Naive thymus-derived CD4-positive, alpha-beta T cell (primary cell): ENCODE measurements around the gene ZNF253. TPM values are rescaled to one million over a fixed set of nuclear protein-coding genes. Genes with fewer than 3 reads are reported as not detected.
A peak's percentile ranks its signal among the peaks of the same experiment; 100 is the strongest.
"Not testable (repeated sequence)": the region's sequence is repeated elsewhere in the genome, so short reads cannot be mapped to it uniquely, and the experiment has no call there.

Experiments
- ATAC-seq: fragments of 150-1000 bp; cut with Tn5 transposase; 2 replicates; pipeline ENCODE4 v1.10.0; 2021; ENCODE audit warnings: mild to moderate bottlenecking, moderate library complexity
- CTCF ChIA-PET: fragments of 350-600 bp; sonication (Branson Sonifier 250); formaldehyde crosslinking; loops from one replicate; lab custom pipeline; 2021; ENCODE audit warnings: antibody characterized with exemption; lab: Charles Lee
- POLR2A ChIA-PET: fragments of 350-600 bp; sonication (Branson Sonifier 250); formaldehyde crosslinking; loops from one replicate; lab custom pipeline; 2021; ENCODE audit warnings: antibody characterized with exemption, inconsistent platforms; lab: Charles Lee
- DNase-seq, 9 donors: peaks; one replicate each; pipeline versions ENCODE4 v3.0.0 to v3.0.0-alpha.2; 2020 to 2022; ENCODE audit warnings: mixed read lengths in 1 of 9
- H3K27ac ChIP-seq: one replicate; pipeline ENCODE4 v1.7.0; 2013; ENCODE audit warnings: mild to moderate bottlenecking, low read depth, low read length, moderate library complexity
- H3K27me3 ChIP-seq, 2 donors: one replicate each; pipeline ENCODE4 v1.7.0; 2013; ENCODE audit warnings: low read length in 2 of 2, mild to moderate bottlenecking in 2 of 2, moderate library complexity in 2 of 2; ENCODE audit not compliant: control insufficient read depth in 2 of 2, insufficient read depth in 2 of 2
- H3K36me3 ChIP-seq, 3 experiments: 1 replicate in 2 of 3; 2 replicates in 1 of 3; pipeline ENCODE4 v1.7.0; 2013; ENCODE audit warnings: low read length in 3 of 3, mild to moderate bottlenecking in 3 of 3, moderate library complexity in 1 of 3; ENCODE audit not compliant: insufficient read depth in 3 of 3, control insufficient read depth in 2 of 3
- H3K4me1 ChIP-seq, 2 donors: one replicate each; pipeline ENCODE4 v1.7.0; 2013; ENCODE audit warnings: low read length in 2 of 2, mild to moderate bottlenecking in 2 of 2, moderate library complexity in 1 of 2; ENCODE audit not compliant: control insufficient read depth in 2 of 2, insufficient read depth in 2 of 2
- H3K4me3 ChIP-seq: 2 replicates; pipeline ENCODE4 v1.7.0; 2013; ENCODE audit warnings: mild to moderate bottlenecking, low read length
- H3K9me3 ChIP-seq, 3 experiments: 1 replicate in 2 of 3; 2 replicates in 1 of 3; pipeline ENCODE4 v1.7.0; 2013; ENCODE audit warnings: low read length in 3 of 3; ENCODE audit not compliant: control insufficient read depth in 2 of 3
- H3K27ac Mint-ChIP-seq, 9 donors: one replicate each; pipeline ENCODE4 v1.8.0; 2020 to 2022; ENCODE audit warnings: mixed read lengths in 9 of 9, mild to moderate bottlenecking in 8 of 9, moderate library complexity in 5 of 9, inconsistent platforms in 2 of 9
- H3K27me3 Mint-ChIP-seq, 5 donors: one replicate each; pipeline ENCODE4 v1.8.0; 2021 to 2022; ENCODE audit warnings: mixed read lengths in 5 of 5, mild to moderate bottlenecking in 1 of 5
- H3K36me3 Mint-ChIP-seq, 5 donors: one replicate each; pipeline ENCODE4 v1.8.0; 2020 to 2022; ENCODE audit warnings: mixed read lengths in 5 of 5, mild to moderate bottlenecking in 3 of 5, inconsistent platforms in 1 of 5
- H3K4me1 Mint-ChIP-seq, 7 donors: one replicate each; pipeline ENCODE4 v1.8.0; 2020 to 2022; ENCODE audit warnings: mixed read lengths in 7 of 7, mild to moderate bottlenecking in 3 of 7, inconsistent platforms in 1 of 7
- H3K4me3 Mint-ChIP-seq, 10 donors: one replicate each; pipeline ENCODE4 v1.8.0; 2020 to 2022; ENCODE audit warnings: mild to moderate bottlenecking in 10 of 10, mixed read lengths in 10 of 10, moderate library complexity in 6 of 10, inconsistent platforms in 2 of 10
- H3K9me3 Mint-ChIP-seq, 11 donors: one replicate each; pipeline ENCODE4 v1.8.0; 2020 to 2022; ENCODE audit warnings: mixed read lengths in 11 of 11, mild to moderate bottlenecking in 4 of 11, inconsistent platforms in 1 of 11, moderate library complexity in 1 of 11
- intact Hi-C, 2 donors: fragments of 100-400 bp; cut with micrococcal nuclease; formaldehyde crosslinking; loops; one replicate each; pipeline ENCODE4 v1.15.1; 2023
- polyA plus RNA-seq, 2 donors: library from polyadenylated mRNA; unstranded; fragments of 300-500 nt; fragmentation: Illumina TruSeq; gene quantifications; one replicate each; pipeline ENCODE4 v1.2.3, GENCODE V29; 2021
- total RNA-seq, 6 experiments: library from RNA in 5 of 6; stranded (reverse) in 5 of 6; gene quantifications; 1 replicate in 5 of 6; 2 replicates in 1 of 6; pipeline ENCODE4 v1.2.3 and lab custom pipeline; 2021 to 2026

ZNF253 gene
- total and polyA plus RNA-seq, 7 experiments from 2014 or later, result 9.5 to 33.8 (median 14.8) TPM

DNA sequence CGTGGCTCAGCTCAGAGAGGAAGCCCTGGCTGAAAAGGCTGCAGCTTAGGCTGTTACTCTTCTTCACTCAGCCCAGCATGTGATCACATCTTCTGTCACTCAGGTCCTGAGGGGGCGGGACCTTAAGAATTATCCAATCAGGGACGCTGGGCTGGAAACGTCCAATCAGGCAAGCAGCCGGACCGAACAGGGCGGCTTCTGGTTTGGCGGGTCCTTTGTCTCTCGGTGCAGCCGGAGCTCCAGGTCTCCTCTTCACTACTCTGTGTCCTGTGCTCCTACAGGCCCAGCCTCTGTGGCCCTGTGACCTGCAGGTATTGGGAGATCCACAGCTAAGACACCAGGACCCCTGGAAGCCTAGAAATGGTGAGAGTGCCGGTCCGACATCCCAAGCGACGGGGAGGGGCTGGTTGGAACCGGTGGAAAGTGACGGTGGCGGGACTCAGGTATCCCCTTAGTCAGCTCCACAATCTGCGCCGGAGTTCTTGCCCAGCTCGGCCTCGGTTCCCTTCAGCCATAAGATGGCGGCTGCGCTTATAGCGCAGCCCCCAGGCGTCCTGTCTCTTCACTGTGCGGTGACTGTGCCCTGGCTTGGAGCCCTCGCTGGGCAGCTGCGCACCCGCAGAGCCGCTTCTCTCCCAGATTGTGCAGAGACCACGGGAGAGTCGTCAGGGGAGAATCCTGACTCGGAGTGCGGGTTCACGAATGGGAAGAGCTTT is 35.2 kb downstream of the ZNF253 start, which contains the start of gene ZNF93:
Gene ZNF93 (plus strand): TSS at position 218 of the 716 bp plus-strand sequence. CDS start 143 bp downstream, at position 361.
- DNase-seq, result peak; percentile 67 to 94 (median 91)
- Mint-ChIP-seq H3K4me3 (peak within 1 kb of the TSS; percentile 90 to 100 (median 97)), H3K36me3 (peaks cover 9 to 71% (median 15%) of the 10 kb centered on the region in 5 donors)

DNA sequence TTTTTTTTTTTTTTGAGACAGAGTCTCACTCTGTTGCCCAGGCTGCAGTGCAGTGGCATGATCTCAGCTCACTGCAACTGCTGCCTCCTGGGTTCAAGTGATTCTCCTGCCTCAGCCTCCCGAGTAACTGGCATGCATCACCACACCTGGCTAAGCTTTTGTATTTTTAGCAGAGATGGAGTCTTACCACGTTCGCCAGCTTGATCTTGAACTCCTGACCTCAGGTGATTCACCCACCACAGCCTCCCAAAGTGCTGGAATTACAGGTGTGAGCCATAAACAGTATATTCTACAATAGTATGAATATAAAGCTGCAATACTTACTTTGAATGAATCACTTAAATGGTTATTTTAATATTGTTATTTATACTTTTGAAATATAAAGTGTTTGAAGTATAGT is 41.9 kb downstream of the ZNF253 start:
- H3K4me3 ChIP-seq, H3K27me3 Mint-ChIP-seq, H3K9me3 ChIP-seq, H3K27me3 ChIP-seq, H3K27ac Mint-ChIP-seq, ATAC-seq, CTCF ChIA-PET, H3K4me1 ChIP-seq, H3K36me3 ChIP-seq, H3K4me3 Mint-ChIP-seq, DNase-seq, H3K27ac ChIP-seq: not testable (repeated sequence)
- Mint-ChIP-seq H3K9me3 (peaks cover 0 to 41% (median 0%) of the 10 kb centered on the region in 11 donors), H3K4me1 (peaks cover 11 to 31% (median 25%) of the 10 kb centered on the region in 7 donors), H3K36me3 (peaks cover 4 to 65% (median 38%) of the 10 kb centered on the region in 5 donors)
- POLR2A ChIA-PET, result interaction anchor here (1.0 kb wide), 1 partner anchor 134 kb away, joined by 3 read pairs; no protein-coding TSS in a partner anchor
- intact Hi-C loops, result loop anchor here (10.0 kb wide), 2 partner anchors 127 to 147 kb away; partner anchors contain the start of gene ZNF682 (in 1 of the 2)

More for the DNA sequence above, 35.2 kb downstream of the ZNF253 start, which contains the start of gene ZNF93:
- Mint-ChIP-seq H3K27ac (peak within 1 kb of the TSS; percentile 82 to 97 (median 92)), H3K4me1 (peaks cover 16 to 40% (median 32%) of the 10 kb centered on the region in 7 donors), H3K9me3 (peaks cover 15 to 49% (median 27%) of the 10 kb centered on the region in 11 donors), H3K27me3 (no peaks in the 10 kb centered on the region)
- ChIA-PET CTCF (interaction anchor here (0.7 to 1.4 kb wide), 2 partner anchors 11 to 381 kb away, joined by 3 read pairs; no protein-coding TSS in a partner anchor), POLR2A (interaction anchor here (0.5 to 4.6 kb wide), 20 partner anchors 16 to 274 kb away, joined by 3 to 44 read pairs (median 6); partner anchors contain the start of genes ATP13A1, ZNF101, ZNF14 and ZNF253)
- Histone ChIP-seq H3K9me3 (peaks cover 0 to 13% (median 5%) of the 10 kb centered on the region in 3 experiments), H3K27me3 (no peaks in the 10 kb centered on the region), H3K4me3 (peak within 1 kb of the TSS; percentile 83), H3K36me3 (no peaks in the 10 kb centered on the region), H3K4me1 (no peaks in the 10 kb centered on the region), H3K27ac (peak within 1 kb of the TSS; percentile 77)
- ATAC-seq, result peak; percentile 99
- intact Hi-C loops, result loop anchor here (1.0 to 10.0 kb wide), 11 partner anchors 35 to 666 kb away; partner anchors contain the start of genes ZNF101 (in 2 of the 2), ZNF506 (in 2 of the 2), MAU2 (in 1 of the 2) and SUGP1 (in 1 of the 2)

GRCh38 chr19:19909654-19910053 is 44.0 kb downstream of the ZNF253 start:
- no peaks in the 10 kb centered on the region for H3K36me3 ChIP-seq
- H3K27ac ChIP-seq, result no peak overlapping the region
- no peaks in the 10 kb centered on the region for H3K9me3 ChIP-seq
- H3K4me3 Mint-ChIP-seq, result no peak overlapping the region
- DNase-seq (no peak), ATAC-seq (no peak)
- ChIA-PET CTCF (no interaction called here), POLR2A (no interaction called here)
- peaks cover 0 to 34% (median 0%) of the 10 kb centered on the region in 11 donors for H3K9me3 Mint-ChIP-seq
- H3K27me3 Mint-ChIP-seq, result no peaks in the 10 kb centered on the region
- H3K27me3 ChIP-seq, result no peaks in the 10 kb centered on the region
- no peak overlapping the region for H3K4me3 ChIP-seq
- H3K4me1 ChIP-seq, result no peaks in the 10 kb centered on the region
- H3K36me3 Mint-ChIP-seq, result peaks cover 4 to 59% (median 44%) of the 10 kb centered on the region in 5 donors
- intact Hi-C loops, result loop anchor here (10.0 kb wide), 2 partner anchors 125 to 145 kb away; partner anchors contain the start of gene ZNF682 (in 1 of the 2)
- H3K4me1 Mint-ChIP-seq, result peaks cover 4 to 31% (median 14%) of the 10 kb centered on the region in 7 donors
- no peak overlapping the region for H3K27ac Mint-ChIP-seq

- ATAC-seq (no peak), DNase-seq (no peak)
- no peaks in the 10 kb centered on the region for H3K36me3 ChIP-seq
- Mint-ChIP-seq H3K27me3 (no peaks in the 10 kb centered on the region), H3K9me3 (peaks cover 0 to 37% (median 0%) of the 10 kb centered on the region in 11 donors), H3K27ac (no peak overlapping the region), H3K4me1 (peaks cover 0 to 20% (median 4%) of the 10 kb centered on the region in 7 donors), H3K36me3 (peaks cover 4 to 56% (median 42%) of the 10 kb centered on the region in 5 donors), H3K4me3 (no peak overlapping the region)
- POLR2A ChIA-PET, result interaction anchor here (0.7 kb wide), 1 partner anchor 45 kb away, joined by 6 read pairs; the partner anchor contains the start of gene ZNF253
- intact Hi-C loops, result no loop called here
- CTCF ChIA-PET, result interaction anchor here (0.5 to 0.6 kb wide), 2 partner anchors 9 to 10 kb away, joined by 3 to 4 read pairs; partner anchors contain the start of gene ZNF93
- H3K4me3 ChIP-seq, result no peak overlapping the region
- no peaks in the 10 kb centered on the region for H3K9me3 ChIP-seq
- no peak overlapping the region for H3K27ac ChIP-seq
- H3K27me3 ChIP-seq, result no peaks in the 10 kb centered on the region
- H3K4me1 ChIP-seq, result no peaks in the 10 kb centered on the region
Measured at GRCh38 chr19:19911150-19911549, 45.5 kb downstream of the ZNF253 start.

DNA sequence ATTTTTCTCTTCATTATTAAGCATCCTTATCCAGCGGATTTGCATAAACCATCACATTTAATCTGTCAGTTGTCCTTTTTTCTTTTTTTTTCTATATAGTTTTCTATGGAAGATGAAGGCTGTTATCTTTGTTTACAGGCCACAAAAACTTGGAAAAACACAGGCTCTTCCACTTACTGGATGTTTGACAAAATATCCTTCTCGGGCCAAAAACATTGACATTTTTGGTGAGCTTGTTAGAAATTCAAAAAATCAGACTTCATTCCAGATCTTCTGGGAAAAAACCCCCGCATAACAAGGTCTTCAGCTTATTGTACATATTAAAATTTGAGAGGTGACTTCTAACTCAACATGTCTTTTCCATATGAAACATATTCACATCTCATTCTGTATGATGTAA is 48.9 kb downstream of the ZNF253 start:
- no peak for DNase-seq
- ChIA-PET POLR2A (interaction anchor here (0.8 kb wide), 1 partner anchor 137 kb away, joined by 3 read pairs; no protein-coding TSS in a partner anchor), CTCF (no interaction called here)
- no peaks in the 10 kb centered on the region for H3K36me3 ChIP-seq
- Mint-ChIP-seq H3K27me3 (no peaks in the 10 kb centered on the region), H3K36me3 (peaks cover 0 to 67% (median 46%) of the 10 kb centered on the region in 5 donors), H3K4me1 (peaks cover 0 to 10% (median 0%) of the 10 kb centered on the region in 7 donors), H3K9me3 (peaks cover 0 to 29% (median 2%) of the 10 kb centered on the region in 11 donors), H3K4me3 (no peak overlapping the region), H3K27ac (no peak overlapping the region)
- no peak overlapping the region for H3K27ac ChIP-seq
- ATAC-seq, result no peak
- intact Hi-C loops, result no loop called here
- H3K9me3 ChIP-seq, result no peaks in the 10 kb centered on the region
- H3K27me3 ChIP-seq, result no peaks in the 10 kb centered on the region
- H3K4me1 ChIP-seq, result no peaks in the 10 kb centered on the region
- H3K4me3 ChIP-seq, result no peak overlapping the region

DNA sequence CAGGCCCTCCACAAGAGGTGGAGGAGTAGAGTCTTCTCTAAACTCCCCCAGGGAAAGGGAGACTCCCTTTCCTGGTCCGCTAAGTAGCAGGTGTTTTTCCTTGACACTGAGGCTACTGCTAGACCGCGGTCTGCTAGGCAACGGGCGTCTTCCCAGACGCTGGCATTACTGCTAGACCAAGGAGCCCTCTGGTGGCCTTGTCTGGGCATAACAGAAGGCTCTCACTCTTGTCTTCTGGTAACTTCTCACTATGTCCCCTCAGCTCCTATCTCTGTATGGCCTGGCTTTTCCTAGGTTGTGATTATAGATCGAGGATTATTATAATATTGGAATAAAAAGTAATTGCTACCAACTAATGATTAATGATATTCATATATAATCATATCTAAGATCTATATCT is 64.7 kb downstream of the ZNF253 start:
- peaks cover 10 to 68% (median 62%) of the 10 kb centered on the region in 5 donors for H3K36me3 Mint-ChIP-seq
- ATAC-seq, H3K4me1 ChIP-seq, H3K4me1 Mint-ChIP-seq, H3K4me3 Mint-ChIP-seq, intact Hi-C loops, H3K27me3 ChIP-seq, H3K27ac ChIP-seq, H3K27ac Mint-ChIP-seq, H3K27me3 Mint-ChIP-seq, H3K4me3 ChIP-seq, POLR2A ChIA-PET: not testable (repeated sequence)
- peaks cover 8 to 80% (median 39%) of the 10 kb centered on the region in 11 donors for H3K9me3 Mint-ChIP-seq
- CTCF ChIA-PET, result interaction anchor here (0.7 kb wide), 1 partner anchor 528 kb away, joined by 3 read pairs; no protein-coding TSS in a partner anchor
- Histone ChIP-seq H3K9me3 (peaks cover 0 to 26% (median 14%) of the 10 kb centered on the region in 3 experiments), H3K36me3 (peaks cover 0 to 32% (median 0%) of the 10 kb centered on the region in 3 experiments)
- peak in 7 of 9 donors; percentile 3 to 26 (median 9) for DNase-seq
